T-helper 1 cell treated with Interleukin-12 subunit alpha and Interleukin-12 subunit beta and Interleukin-4 antibody, amounts not matched to agents 30 μg/mL and 1 μg/mL, for 36 hours (primary cell): ENCODE results near the gene CCT7.

Experiments used
- H3K27ac Mint-ChIP-seq: one replicate; pipeline ENCODE4 v1.8.0; 2021; ENCODE audit warnings: mild to moderate bottlenecking, mixed read lengths
- H3K27me3 Mint-ChIP-seq: one replicate; pipeline ENCODE4 v1.8.0; 2021; ENCODE audit warnings: low read depth, mixed read lengths
- H3K36me3 Mint-ChIP-seq: one replicate; pipeline ENCODE4 v1.8.0; 2021; ENCODE audit warnings: low read depth, mixed read lengths
- H3K4me1 Mint-ChIP-seq: one replicate; pipeline ENCODE4 v1.8.0; 2021; ENCODE audit warnings: low read depth, mixed read lengths
- H3K4me3 Mint-ChIP-seq: one replicate; pipeline ENCODE4 v1.8.0; 2021; ENCODE audit warnings: mild to moderate bottlenecking, moderate library complexity, mixed read lengths
- H3K9me3 Mint-ChIP-seq: one replicate; pipeline ENCODE4 v1.8.0; 2021; ENCODE audit warnings: mixed read lengths

Gene CCT7

GRCh38 chr2:73297151-73297559 is 63.0 kb downstream of the CCT7 start:
- Mint-ChIP-seq H3K9me3 (no peaks in the 10 kb centered on the region), H3K4me3 (no peak overlapping the region), H3K27me3 (peaks cover 66% of the 10 kb centered on the region), H3K36me3 (no peaks in the 10 kb centered on the region), H3K27ac (no peak overlapping the region), H3K4me1 (no peaks in the 10 kb centered on the region)

- H3K9me3 Mint-ChIP-seq = no peaks in the 10 kb centered on the region
- peaks cover 65% of the 10 kb centered on the region for H3K27me3 Mint-ChIP-seq
- no peaks in the 10 kb centered on the region for H3K4me1 Mint-ChIP-seq
- H3K27ac Mint-ChIP-seq = no peak overlapping the region
- no peak overlapping the region for H3K4me3 Mint-ChIP-seq
- H3K36me3 Mint-ChIP-seq = no peaks in the 10 kb centered on the region
These were observed 63.5 kb downstream of the CCT7 start for GRCh38 chr2:73297586-73297985.

- H3K36me3 Mint-ChIP-seq = no peaks in the 10 kb centered on the region
- H3K9me3 Mint-ChIP-seq = no peaks in the 10 kb centered on the region
- no peak overlapping the region for H3K4me3 Mint-ChIP-seq
- no peaks in the 10 kb centered on the region for H3K4me1 Mint-ChIP-seq
- no peak overlapping the region for H3K27ac Mint-ChIP-seq
- H3K27me3 Mint-ChIP-seq = peaks cover 62% of the 10 kb centered on the region
These were observed 66.8 kb downstream of the CCT7 start for GRCh38 chr2:73300926-73301325.

- H3K9me3 Mint-ChIP-seq = no peaks in the 10 kb centered on the region
- H3K27ac Mint-ChIP-seq = no peak overlapping the region
- no peak overlapping the region for H3K4me3 Mint-ChIP-seq
- no peaks in the 10 kb centered on the region for H3K36me3 Mint-ChIP-seq
- no peaks in the 10 kb centered on the region for H3K4me1 Mint-ChIP-seq
- H3K27me3 Mint-ChIP-seq = peaks cover 58% of the 10 kb centered on the region
These were observed 67.5 kb downstream of the CCT7 start for GRCh38 chr2:73301636-73302035.
